Activated CD8-positive, alpha-beta T cell treated with anti-CD3 and anti-CD28 coated beads for 36 hours (primary cell): ENCODE results near the gene CHL1. TPM values are rescaled to one million over a fixed set of nuclear protein-coding genes. Genes with fewer than 3 reads are reported as not detected.

Source experiments
- ATAC-seq: fragments of 200-7000 bp; cut with Tn5 transposase; one replicate; pipeline ENCODE4 v1.10.0; 2021; ENCODE audit warnings: mild to moderate bottlenecking, moderate library complexity
- CTCF ChIA-PET: fragments of 350-600 bp; sonication (Branson Sonifier 250); formaldehyde crosslinking; loops from one replicate; lab custom pipeline; 2021; ENCODE audit warnings: antibody characterized with exemption; lab: Charles Lee
- POLR2A ChIA-PET: fragments of 350-600 bp; sonication (Branson Sonifier 250); formaldehyde crosslinking; loops from one replicate; lab custom pipeline; 2021; ENCODE audit warnings: antibody characterized with exemption; lab: Charles Lee
- DNase-seq: peaks from one replicate; pipeline ENCODE4 v3.0.0-alpha.2; 2020
- H3K27ac Mint-ChIP-seq: one replicate; pipeline ENCODE4 v1.8.0; 2021; ENCODE audit warnings: mild to moderate bottlenecking, mixed read lengths
- H3K27me3 Mint-ChIP-seq: one replicate; pipeline ENCODE4 v1.8.0; 2021; ENCODE audit warnings: mixed read lengths
- H3K36me3 Mint-ChIP-seq: one replicate; pipeline ENCODE4 v1.8.0; 2021; ENCODE audit warnings: low read depth, mixed read lengths
- H3K4me1 Mint-ChIP-seq: one replicate; pipeline ENCODE4 v1.8.0; 2021; ENCODE audit warnings: low read depth, mixed read lengths
- H3K4me3 Mint-ChIP-seq: one replicate; pipeline ENCODE4 v1.8.0; 2021; ENCODE audit warnings: mild to moderate bottlenecking, moderate library complexity, mixed read lengths
- H3K9me3 Mint-ChIP-seq: one replicate; pipeline ENCODE4 v1.8.0; 2021; ENCODE audit warnings: mixed read lengths
- intact Hi-C: fragments of 100-400 bp; cut with micrococcal nuclease; formaldehyde crosslinking; loops from one replicate; pipeline ENCODE4 v1.10.0; 2022
- total RNA-seq, 2 experiments: library from RNA; stranded (reverse); gene quantifications; one replicate each; pipeline ENCODE4 v1.2.3, GENCODE V29; 2021
- TF ChIP-seq, protein P1 (sequence below): fragments of 200-600 bp; IDR thresholded peaks from one replicate; pipeline ENCODE4 v1.8.0; 2022; ENCODE audit warnings: antibody characterized with exemption, mild to moderate bottlenecking

The CHL1 gene
- total RNA-seq, 2 experiments from 2014 or later, result not detected

DNA sequence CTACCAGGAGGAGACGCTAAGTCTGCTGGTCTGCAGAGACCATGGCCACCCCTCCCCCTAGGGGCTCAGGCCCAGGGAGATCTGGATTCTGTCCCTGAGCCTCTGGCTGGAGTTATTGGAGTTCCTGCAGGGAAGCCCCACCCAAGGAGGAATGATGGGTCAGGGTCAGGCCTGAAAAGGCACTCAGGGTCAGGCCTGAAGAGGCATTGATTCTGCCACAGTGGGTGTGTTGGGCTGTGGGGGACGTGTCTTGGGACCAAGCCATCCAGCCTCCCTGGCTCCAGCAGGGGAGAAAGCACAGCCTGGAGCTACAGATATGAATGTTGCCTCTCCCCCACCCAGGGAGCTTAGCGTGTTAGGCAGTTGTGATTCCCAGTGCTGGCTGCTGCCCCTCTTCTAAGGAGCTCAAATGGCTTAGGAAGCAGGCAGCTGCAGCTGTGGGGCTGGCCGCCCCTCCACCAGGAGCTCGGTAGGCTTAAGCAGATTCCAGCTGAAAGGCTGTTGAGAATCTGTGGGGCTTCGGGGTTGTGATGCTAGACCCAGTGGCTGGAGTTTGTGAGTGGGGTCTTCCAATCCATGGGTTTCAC lies 176.7 kb downstream of the CHL1 start:
- no peaks in the 10 kb centered on the region for H3K27me3 Mint-ChIP-seq
- intact Hi-C loops, result no loop called here
- DNase-seq (no peak), ATAC-seq (no peak)
- H3K9me3 Mint-ChIP-seq, result peaks cover 9% of the 10 kb centered on the region
- TF ChIP-seq, protein P1, sequence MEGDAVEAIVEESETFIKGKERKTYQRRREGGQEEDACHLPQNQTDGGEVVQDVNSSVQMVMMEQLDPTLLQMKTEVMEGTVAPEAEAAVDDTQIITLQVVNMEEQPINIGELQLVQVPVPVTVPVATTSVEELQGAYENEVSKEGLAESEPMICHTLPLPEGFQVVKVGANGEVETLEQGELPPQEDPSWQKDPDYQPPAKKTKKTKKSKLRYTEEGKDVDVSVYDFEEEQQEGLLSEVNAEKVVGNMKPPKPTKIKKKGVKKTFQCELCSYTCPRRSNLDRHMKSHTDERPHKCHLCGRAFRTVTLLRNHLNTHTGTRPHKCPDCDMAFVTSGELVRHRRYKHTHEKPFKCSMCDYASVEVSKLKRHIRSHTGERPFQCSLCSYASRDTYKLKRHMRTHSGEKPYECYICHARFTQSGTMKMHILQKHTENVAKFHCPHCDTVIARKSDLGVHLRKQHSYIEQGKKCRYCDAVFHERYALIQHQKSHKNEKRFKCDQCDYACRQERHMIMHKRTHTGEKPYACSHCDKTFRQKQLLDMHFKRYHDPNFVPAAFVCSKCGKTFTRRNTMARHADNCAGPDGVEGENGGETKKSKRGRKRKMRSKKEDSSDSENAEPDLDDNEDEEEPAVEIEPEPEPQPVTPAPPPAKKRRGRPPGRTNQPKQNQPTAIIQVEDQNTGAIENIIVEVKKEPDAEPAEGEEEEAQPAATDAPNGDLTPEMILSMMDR, result no peak
- ChIA-PET POLR2A (no interaction called here), CTCF (no interaction called here)
- no peak overlapping the region for H3K27ac Mint-ChIP-seq
- H3K4me3 Mint-ChIP-seq, result no peak overlapping the region
- no peaks in the 10 kb centered on the region for H3K36me3 Mint-ChIP-seq
- no peaks in the 10 kb centered on the region for H3K4me1 Mint-ChIP-seq

DNA sequence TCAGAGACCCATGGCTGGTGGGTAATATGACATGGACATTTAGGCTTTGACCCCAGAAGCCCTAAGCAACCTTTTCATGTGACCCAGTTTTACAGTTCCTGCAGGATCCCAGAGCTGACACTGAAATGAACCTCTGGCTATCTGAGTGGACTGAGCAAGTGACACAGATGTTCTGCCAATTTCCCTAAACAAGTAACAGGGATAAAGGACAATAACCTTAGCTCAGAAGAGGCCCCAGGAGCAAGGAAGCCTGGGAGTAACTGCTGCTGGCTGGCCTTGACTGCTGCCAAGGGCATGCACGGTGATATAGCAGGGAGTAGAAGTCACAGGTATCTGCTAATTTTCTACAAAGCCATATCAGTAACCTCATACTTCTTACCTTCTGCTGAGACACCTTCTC lies 177.9 kb downstream of the CHL1 start:
- Mint-ChIP-seq H3K4me3 (no peak overlapping the region), H3K27ac (no peak overlapping the region), H3K36me3 (no peaks in the 10 kb centered on the region), H3K27me3 (no peaks in the 10 kb centered on the region), H3K9me3 (peaks cover 5% of the 10 kb centered on the region), H3K4me1 (no peaks in the 10 kb centered on the region)
- TF ChIP-seq, protein P1, result no peak
- intact Hi-C loops, result no loop called here
- ATAC-seq (no peak), DNase-seq (no peak)
- ChIA-PET POLR2A (no interaction called here), CTCF (no interaction called here)

DNA sequence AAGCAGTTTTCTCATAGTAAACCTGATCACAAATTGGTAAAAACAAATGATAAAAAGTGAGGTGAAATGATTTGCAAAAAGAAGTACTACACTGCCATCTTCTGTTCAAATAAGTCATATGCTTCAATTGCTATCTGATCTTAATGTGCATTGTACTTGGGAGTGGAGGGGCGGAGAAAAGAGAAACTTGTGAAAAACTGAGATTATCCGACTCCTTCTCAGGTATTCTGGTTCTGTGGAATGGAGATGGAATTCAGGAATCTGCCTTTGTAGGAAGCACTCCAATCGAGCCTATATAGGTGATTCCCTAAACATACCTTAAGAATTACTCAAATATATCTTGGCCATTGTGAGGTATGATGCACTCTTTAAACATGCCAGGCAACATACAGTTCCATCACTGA lies 180.6 kb downstream of the CHL1 start:
- TF ChIP-seq, protein P1, result peak; percentile 20
- Mint-ChIP-seq H3K36me3 (no peaks in the 10 kb centered on the region), H3K27ac (no peak overlapping the region), H3K27me3 (no peaks in the 10 kb centered on the region), H3K4me1 (no peaks in the 10 kb centered on the region), H3K9me3 (no peaks in the 10 kb centered on the region), H3K4me3 (no peak overlapping the region)
- DNase-seq (no peak), ATAC-seq (no peak)
- CTCF ChIA-PET, result no interaction called here
- POLR2A ChIA-PET, result no interaction called here
- intact Hi-C loops, result no loop called here

DNA sequence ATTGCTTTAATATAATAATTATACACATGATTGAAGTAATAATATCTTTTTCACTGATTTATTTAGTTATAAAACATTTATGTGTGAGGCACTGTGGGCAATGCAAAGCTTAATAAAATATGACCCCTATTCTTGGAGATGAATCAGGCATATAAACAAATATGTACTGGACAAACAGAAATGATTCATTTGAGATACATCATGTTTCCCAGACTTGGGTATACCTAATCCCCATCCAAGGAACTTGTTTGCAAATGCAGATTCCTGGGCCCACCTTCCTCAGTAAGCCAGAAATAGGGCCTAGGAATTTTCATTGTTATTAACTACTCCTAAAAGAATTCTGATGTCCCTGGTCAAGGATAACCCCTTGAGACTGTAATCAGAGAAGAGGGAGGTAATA lies 184.2 kb downstream of the CHL1 start:
- TF ChIP-seq, protein P1, result no peak
- Mint-ChIP-seq H3K36me3 (no peaks in the 10 kb centered on the region), H3K27ac (no peak overlapping the region), H3K4me3 (no peak overlapping the region), H3K4me1 (no peaks in the 10 kb centered on the region), H3K27me3 (no peaks in the 10 kb centered on the region), H3K9me3 (no peaks in the 10 kb centered on the region)
- POLR2A ChIA-PET, result no interaction called here
- no peak for ATAC-seq
- CTCF ChIA-PET, result no interaction called here
- intact Hi-C loops, result no loop called here
- no peak for DNase-seq

DNA sequence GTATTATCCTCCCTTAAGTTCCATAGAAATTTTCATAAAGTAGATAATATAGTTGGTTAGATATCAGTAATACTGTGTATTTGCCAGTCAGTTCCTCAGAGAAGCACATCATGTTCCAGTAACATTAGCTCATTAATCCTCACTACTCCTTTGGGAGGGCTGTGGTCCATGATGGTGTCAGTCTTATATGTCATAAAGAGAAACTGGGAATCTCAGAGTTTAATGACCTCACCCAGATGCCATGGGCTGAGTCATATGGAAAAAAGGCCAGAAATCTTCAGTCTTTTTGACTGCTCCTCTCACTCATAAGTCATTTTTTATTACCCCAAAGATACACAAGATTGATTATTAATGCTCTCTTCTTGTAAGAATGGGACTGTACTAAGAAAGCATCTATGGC lies 188.6 kb downstream of the CHL1 start:
- no peaks in the 10 kb centered on the region for H3K9me3 Mint-ChIP-seq
- H3K4me3 Mint-ChIP-seq, result no peak overlapping the region
- DNase-seq (no peak), ATAC-seq (no peak)
- H3K27me3 Mint-ChIP-seq, result no peaks in the 10 kb centered on the region
- intact Hi-C loops, result no loop called here
- no peaks in the 10 kb centered on the region for H3K36me3 Mint-ChIP-seq
- no peaks in the 10 kb centered on the region for H3K4me1 Mint-ChIP-seq
- TF ChIP-seq, protein P1, result no peak
- ChIA-PET CTCF (no interaction called here), POLR2A (no interaction called here)
- no peak overlapping the region for H3K27ac Mint-ChIP-seq
